Heart left ventricle (tissue), 13 donors: ENCODE results near the gene KRT222.

ENCODE experiments used
- CTCF ChIP-seq, 12 donors: fragments of 200-600 bp; sonication (generic) in 4 of 12; IDR thresholded peaks; one replicate each; pipeline versions ENCODE4 v1.5.0 to v1.8.0; 2018 to 2022; ENCODE audit warnings: antibody characterized with exemption in 12 of 12, mild to moderate bottlenecking in 5 of 12
- POLR2A ChIP-seq, 2 donors: fragments of 450-650 bp; IDR thresholded peaks; one replicate each; pipeline ENCODE4 v1.6.1; 2017; ENCODE audit warnings: antibody characterized with exemption in 2 of 2, mild to moderate bottlenecking in 2 of 2, moderate library complexity in 2 of 2
- donor health status: ischemic (EF 13 %, LVEDD 7.1; RV severe dilation, severe dysfunction).
- donor health status: DM: no; HTN: yes; CAD: no.
- donor health status: DM: no; HTN: no; CAD: no.
- donor health status: ischemic (EF 25% LVEDD 6.9; RV normal size, moderate dysfunction).
- donor health status: ischemic (EF 25% LVEDD 5.7; RV mildly dilated, moderate dysfunction).
- donor health status: ischemic (EF 35%, LVEDD 5.7; RV mildly dilated, moderate dysfunction).
- donor health status: nonischemic (EF 11% LVEDD 7.7; RV severe dilation, severe dysfunction).
- donor health status: DM: yes; HTN: yes; CAD: no.
- donor health status: PGD.
- donor health status: ischemic (EF 29% LVEDD 5.4; RV normal size, mild dysfunction).
- donor health status: nonischemic (EF 23%, LVEDD 6.1; RV moderate dilation, normal function).

- TF ChIP-seq CTCF (IDR thresholded peaks at IDR 0.05), result no peak
- TF ChIP-seq POLR2A (IDR thresholded peaks at IDR 0.05), result no peak
Measured at GRCh38 chr17:40659911-40660310, 5.1 kb downstream of the KRT222 start.
